ENCODE data around the gene WNT16.

DNA sequence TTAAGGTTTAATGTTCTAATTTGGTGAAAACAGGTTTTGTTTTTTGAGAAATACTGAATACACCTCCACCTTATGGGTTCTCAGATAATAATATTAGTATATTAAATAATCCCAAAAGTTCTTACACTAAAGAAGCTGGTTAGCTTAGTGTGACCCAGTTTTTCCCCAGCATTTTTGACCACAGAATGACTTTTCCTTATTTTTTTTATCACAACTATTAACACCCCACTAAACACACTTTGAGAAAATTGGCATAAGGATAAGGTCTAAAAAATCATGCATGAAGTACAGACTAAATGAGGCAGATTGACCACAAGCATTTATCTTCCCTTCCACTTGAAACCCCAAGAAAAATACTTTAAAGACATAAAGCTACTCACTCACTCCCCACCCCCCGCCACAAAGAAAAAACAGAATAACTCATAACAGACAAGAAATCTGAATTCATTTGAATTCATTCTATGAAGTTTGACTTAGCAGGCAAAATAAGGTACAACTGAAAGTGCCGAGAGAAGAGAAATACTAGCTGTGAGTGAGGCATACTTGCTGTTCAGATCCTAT is 49.7 kb upstream of the WNT16 start:
- TF ChIP-seq, protein P1, sequence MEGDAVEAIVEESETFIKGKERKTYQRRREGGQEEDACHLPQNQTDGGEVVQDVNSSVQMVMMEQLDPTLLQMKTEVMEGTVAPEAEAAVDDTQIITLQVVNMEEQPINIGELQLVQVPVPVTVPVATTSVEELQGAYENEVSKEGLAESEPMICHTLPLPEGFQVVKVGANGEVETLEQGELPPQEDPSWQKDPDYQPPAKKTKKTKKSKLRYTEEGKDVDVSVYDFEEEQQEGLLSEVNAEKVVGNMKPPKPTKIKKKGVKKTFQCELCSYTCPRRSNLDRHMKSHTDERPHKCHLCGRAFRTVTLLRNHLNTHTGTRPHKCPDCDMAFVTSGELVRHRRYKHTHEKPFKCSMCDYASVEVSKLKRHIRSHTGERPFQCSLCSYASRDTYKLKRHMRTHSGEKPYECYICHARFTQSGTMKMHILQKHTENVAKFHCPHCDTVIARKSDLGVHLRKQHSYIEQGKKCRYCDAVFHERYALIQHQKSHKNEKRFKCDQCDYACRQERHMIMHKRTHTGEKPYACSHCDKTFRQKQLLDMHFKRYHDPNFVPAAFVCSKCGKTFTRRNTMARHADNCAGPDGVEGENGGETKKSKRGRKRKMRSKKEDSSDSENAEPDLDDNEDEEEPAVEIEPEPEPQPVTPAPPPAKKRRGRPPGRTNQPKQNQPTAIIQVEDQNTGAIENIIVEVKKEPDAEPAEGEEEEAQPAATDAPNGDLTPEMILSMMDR (IDR thresholded peaks at IDR 0.05) = no peak
- TF ChIP-seq EZH2 (IDR thresholded peaks at IDR 0.05) (no peak), EZH2phosphoT487 (IDR thresholded peaks at IDR 0.05) (no peak)

All from neural progenitor cell (in vitro differentiated cells).